Stomach (tissue), 9 donors: ENCODE data around the gene ADCY10. TPM values are rescaled to one million over a fixed set of nuclear protein-coding genes. Genes with fewer than 3 reads are reported as not detected.
A peak's percentile ranks its signal among the peaks of the same experiment; 100 is the strongest.

Experiments used
- DNase-seq, 2 donors: peaks; one replicate each; pipeline versions ENCODE4 v3.0.0 to v3.0.0-alpha.2; 2013 to 2019
- H3K27ac ChIP-seq, 5 donors: fragments of 200-600 bp in 4 of 5; sonication (generic) in 4 of 5; one replicate each; pipeline ENCODE4 v1.5.1; 2013 to 2019; ENCODE audit warnings: mild to moderate bottlenecking in 1 of 5, moderate library complexity in 1 of 5
- H3K27me3 ChIP-seq, 3 donors: fragments of 200-600 bp; sonication (generic); one replicate each; pipeline ENCODE4 v1.5.1; 2017 to 2019; ENCODE audit warnings: mixed run types in 1 of 3
- H3K36me3 ChIP-seq, 4 donors: fragments of 200-600 bp; sonication (generic); 1 replicate in 3 of 4; 2 replicates in 1 of 4; pipeline ENCODE4 v1.5.1; 2016 to 2019
- H3K4me1 ChIP-seq, 4 donors: fragments of 200-600 bp; sonication (generic); one replicate each; pipeline ENCODE4 v1.5.1; 2016 to 2019
- H3K4me3 ChIP-seq, 4 donors: fragments of 200-600 bp; sonication (generic) in 3 of 4; one replicate each; pipeline ENCODE4 v1.5.1; 2016 to 2019; ENCODE audit warnings: mild to moderate bottlenecking in 1 of 4
- H3K9me3 ChIP-seq, 4 donors: fragments of 200-600 bp; sonication (generic); one replicate each; pipeline ENCODE4 v1.5.1; 2016 to 2019
- EP300 ChIP-seq: sonication (generic); formaldehyde crosslinking; IDR thresholded peaks from one replicate; pipeline ENCODE4 v1.6.1; 2017; ENCODE audit warnings: antibody characterized with exemption
- POLR2A ChIP-seq, 4 donors: fragments of 450-650 bp; IDR thresholded peaks; one replicate each; pipeline ENCODE4 v1.6.1; 2016; ENCODE audit warnings: antibody characterized with exemption in 4 of 4, control low read depth in 2 of 4, mild to moderate bottlenecking in 1 of 4, moderate library complexity in 1 of 4
- POLR2AphosphoS5 ChIP-seq, 3 donors: sonication (generic); formaldehyde crosslinking; IDR thresholded peaks; one replicate each; pipeline ENCODE4 v1.6.1; 2016; ENCODE audit warnings: antibody characterized with exemption in 3 of 3
- WGBS, 5 donors: extraction: QIAGEN DNeasy Blood & Tissue Kit in 3 of 5; methylation state at CpG; one replicate each; pipeline versions ENCODE4 v1.1.5 to v1.1.7; 2013 to 2018; 5-methylcytosine and 5-hydroxymethylcytosine counted together
- intact Hi-C: fragments of 100-400 bp; cut with DNase I; formaldehyde crosslinking; loops from one replicate; pipeline ENCODE4 v1.15.1; 2023; ENCODE audit warnings: low total_unique reads
- polyA plus RNA-seq, 3 donors: library from polyadenylated mRNA; stranded (reverse); fragments of 200-250 nt; gene quantifications; one replicate each; pipeline ENCODE4 v1.2.3, GENCODE V29; 2013
- total RNA-seq, 5 donors: library from RNA; depleted of rRNA; stranded (reverse); fragments of >200 nt; gene quantifications; one replicate each; pipeline versions ENCODE4 v1.1.0 to v1.2.3, GENCODE V29; 2014 to 2016
- TF ChIP-seq, protein P1 (sequence below), 7 experiments: fragments of 450-650 bp in 4 of 7; fragments of 200-600 bp in 3 of 7; sonication (generic) in 3 of 7; IDR thresholded peaks; one replicate each; pipeline ENCODE4 v1.5.1; 2016 to 2019; ENCODE audit warnings: antibody characterized with exemption in 7 of 7, control low read depth in 2 of 7, mild to moderate bottlenecking in 1 of 7
- donor health status: healthy with polysubstance abuse.
- donor health status: Bipolar disorder and iron deficiency.
- donor health status: healthy.

Gene ADCY10
- total and polyA plus RNA-seq, 8 donors, result 0.60 TPM; not detected in 7

DNA sequence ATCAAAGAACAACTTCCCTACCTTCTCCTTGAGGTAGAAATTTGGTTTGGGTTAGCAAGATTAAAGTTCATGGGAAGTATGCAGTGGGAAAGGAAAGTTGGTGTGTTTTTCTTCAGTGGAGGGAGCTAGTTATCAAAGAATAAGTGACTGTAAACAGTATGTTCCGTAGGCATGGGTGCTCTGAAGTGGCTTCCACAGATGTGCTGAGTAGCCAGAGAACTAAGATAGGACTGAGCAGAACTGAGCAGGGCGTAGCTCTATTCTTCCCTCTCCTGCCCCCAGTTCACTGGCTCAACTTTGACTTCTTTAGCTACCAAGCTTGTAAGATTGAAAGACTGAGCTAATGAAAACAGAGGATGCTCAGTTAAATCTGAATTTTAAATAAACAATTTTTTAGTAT lies 3.4 kb downstream of the ADCY10 start:
- Histone ChIP-seq H3K4me3 (no peak overlapping the region), H3K27me3 (no peaks in the 10 kb centered on the region), H3K27ac (peak overlapping the region; percentile 61 to 84 (median 65)), H3K36me3 (peaks cover 0 to 13% (median 7%) of the 10 kb centered on the region in 4 donors), H3K4me1 (peaks cover 14 to 52% (median 36%) of the 10 kb centered on the region in 4 donors), H3K9me3 (peaks cover 0 to 8% (median 3%) of the 10 kb centered on the region in 4 donors)
- 25 to 55% (median 35%) methylated on average over 2 of the region's 2 CpGs for WGBS, 5 donors
- DNase-seq, result peak in 1 of 2 donors; percentile 52
- intact Hi-C loops, result no loop called here
- TF ChIP-seq POLR2AphosphoS5 (IDR thresholded peaks at IDR 0.05) (peak in 2 of 3 donors; percentile 36 to 66), POLR2A (IDR thresholded peaks at IDR 0.05) (no peak)

GRCh38 chr1:167909691-167910180 lies 4.2 kb downstream of the ADCY10 start:
- H3K27ac ChIP-seq, result peak overlapping the region; percentile 1 to 84 (median 65)
- WGBS, 5 donors, result 52 to 77% (median 60%) methylated on average over 6 of the region's 6 CpGs
- no peak for TF ChIP-seq POLR2A (IDR thresholded peaks at IDR 0.05)
- TF ChIP-seq, protein P1, sequence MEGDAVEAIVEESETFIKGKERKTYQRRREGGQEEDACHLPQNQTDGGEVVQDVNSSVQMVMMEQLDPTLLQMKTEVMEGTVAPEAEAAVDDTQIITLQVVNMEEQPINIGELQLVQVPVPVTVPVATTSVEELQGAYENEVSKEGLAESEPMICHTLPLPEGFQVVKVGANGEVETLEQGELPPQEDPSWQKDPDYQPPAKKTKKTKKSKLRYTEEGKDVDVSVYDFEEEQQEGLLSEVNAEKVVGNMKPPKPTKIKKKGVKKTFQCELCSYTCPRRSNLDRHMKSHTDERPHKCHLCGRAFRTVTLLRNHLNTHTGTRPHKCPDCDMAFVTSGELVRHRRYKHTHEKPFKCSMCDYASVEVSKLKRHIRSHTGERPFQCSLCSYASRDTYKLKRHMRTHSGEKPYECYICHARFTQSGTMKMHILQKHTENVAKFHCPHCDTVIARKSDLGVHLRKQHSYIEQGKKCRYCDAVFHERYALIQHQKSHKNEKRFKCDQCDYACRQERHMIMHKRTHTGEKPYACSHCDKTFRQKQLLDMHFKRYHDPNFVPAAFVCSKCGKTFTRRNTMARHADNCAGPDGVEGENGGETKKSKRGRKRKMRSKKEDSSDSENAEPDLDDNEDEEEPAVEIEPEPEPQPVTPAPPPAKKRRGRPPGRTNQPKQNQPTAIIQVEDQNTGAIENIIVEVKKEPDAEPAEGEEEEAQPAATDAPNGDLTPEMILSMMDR (IDR thresholded peaks at IDR 0.05), result no peak
- no peak for TF ChIP-seq EP300
- no peak for TF ChIP-seq POLR2AphosphoS5 (IDR thresholded peaks at IDR 0.05)
- intact Hi-C loops, result no loop called here
- H3K4me3 ChIP-seq, result no peak overlapping the region
- no peak for DNase-seq
- H3K36me3 ChIP-seq, result peaks cover 0 to 13% (median 7%) of the 10 kb centered on the region in 4 donors
- H3K27me3 ChIP-seq, result no peaks in the 10 kb centered on the region
- peaks cover 14 to 52% (median 33%) of the 10 kb centered on the region in 4 donors for H3K4me1 ChIP-seq
- peaks cover 0 to 8% (median 3%) of the 10 kb centered on the region in 4 donors for H3K9me3 ChIP-seq

- Histone ChIP-seq H3K36me3 (no peaks in the 10 kb centered on the region), H3K9me3 (peaks cover 0 to 8% (median 3%) of the 10 kb centered on the region in 4 donors), H3K27ac (peak overlapping the region in 1 of 5 donors; percentile 17), H3K4me3 (no peak overlapping the region), H3K27me3 (no peaks in the 10 kb centered on the region), H3K4me1 (peaks cover 0 to 24% (median 9%) of the 10 kb centered on the region in 4 donors)
- intact Hi-C loops, result no loop called here
- DNase-seq, result no peak
- TF ChIP-seq POLR2A (IDR thresholded peaks at IDR 0.05) (no peak), EP300 (no peak)
- TF ChIP-seq, protein P1 (IDR thresholded peaks at IDR 0.05), result no peak
These were observed 8.3 kb downstream of the ADCY10 start for GRCh38 chr1:167905671-167906070.

- DNase-seq, result no peak
- TF ChIP-seq POLR2AphosphoS5 (IDR thresholded peaks at IDR 0.05) (no peak), POLR2A (IDR thresholded peaks at IDR 0.05) (no peak), EP300 (no peak)
- TF ChIP-seq, protein P1 (IDR thresholded peaks at IDR 0.05), result no peak
These were observed 8.8 kb downstream of the ADCY10 start for GRCh38 chr1:167905182-167905581.

GRCh38 chr1:167904652-167905130 lies 9.2 kb downstream of the ADCY10 start:
- no peak for DNase-seq

More at GRCh38 chr1:167905182-167905581, 8.8 kb downstream of the ADCY10 start:
- Histone ChIP-seq H3K27ac (peak overlapping the region in 1 of 5 donors; percentile 17), H3K36me3 (no peaks in the 10 kb centered on the region), H3K27me3 (no peaks in the 10 kb centered on the region), H3K4me1 (peaks cover 0 to 19% (median 7%) of the 10 kb centered on the region in 4 donors), H3K9me3 (peaks cover 0 to 8% (median 3%) of the 10 kb centered on the region in 4 donors), H3K4me3 (no peak overlapping the region)
- intact Hi-C loops, result no loop called here
- WGBS, 5 donors, result 64 to 76% (median 75%) methylated on average over 3 of the region's 3 CpGs

More at GRCh38 chr1:167904652-167905130, 9.2 kb downstream of the ADCY10 start:
- peak overlapping the region in 1 of 5 donors; percentile 17 for H3K27ac ChIP-seq
- peaks cover 0 to 4% (median 1%) of the 10 kb centered on the region in 4 donors for H3K9me3 ChIP-seq
- no peaks in the 10 kb centered on the region for H3K27me3 ChIP-seq
- WGBS, 5 donors, result 51 to 62% (median 58%) methylated on average over 4 of the region's 4 CpGs
- no peak overlapping the region for H3K4me3 ChIP-seq
- peaks cover 0 to 22% (median 9%) of the 10 kb centered on the region in 4 donors for H3K4me1 ChIP-seq
- no peak for TF ChIP-seq EP300
- TF ChIP-seq, protein P1 (IDR thresholded peaks at IDR 0.05), result no peak
- TF ChIP-seq POLR2AphosphoS5 (IDR thresholded peaks at IDR 0.05), result no peak
- TF ChIP-seq POLR2A (IDR thresholded peaks at IDR 0.05), result no peak
- intact Hi-C loops, result no loop called here
- no peaks in the 10 kb centered on the region for H3K36me3 ChIP-seq
